Measurements from ENCODE around the gene SAP30BP. TPM values are rescaled to one million over a fixed set of nuclear protein-coding genes. Genes with fewer than 3 reads are reported as not detected.

Gene SAP30BP
- total RNA-seq, 1 donor: 69.2 TPM

DNA sequence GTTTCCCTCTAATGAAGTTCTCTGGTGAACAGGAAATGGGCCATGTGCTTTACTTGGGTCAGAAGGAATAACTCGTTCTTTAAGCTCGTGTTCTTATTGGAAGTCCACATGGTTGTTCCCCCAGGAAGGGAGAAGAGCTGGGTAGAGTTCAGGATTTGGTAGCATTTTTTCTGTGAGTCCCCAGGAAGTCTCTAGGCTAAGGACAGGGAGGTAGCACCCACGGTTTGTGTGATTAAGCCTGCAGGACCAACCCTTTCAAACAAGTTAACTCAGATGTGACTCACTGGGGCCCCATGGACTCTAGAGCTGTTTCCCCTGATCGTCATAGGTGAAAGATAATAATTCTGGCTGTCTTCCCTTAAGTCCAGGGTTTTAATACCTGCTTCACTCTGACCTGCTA, 16.4 kb downstream of the SAP30BP start:
- DNase-seq (ENCODE audit: low read depth in 2 of 3, low spot score in 2 of 3): no peak

DNA sequence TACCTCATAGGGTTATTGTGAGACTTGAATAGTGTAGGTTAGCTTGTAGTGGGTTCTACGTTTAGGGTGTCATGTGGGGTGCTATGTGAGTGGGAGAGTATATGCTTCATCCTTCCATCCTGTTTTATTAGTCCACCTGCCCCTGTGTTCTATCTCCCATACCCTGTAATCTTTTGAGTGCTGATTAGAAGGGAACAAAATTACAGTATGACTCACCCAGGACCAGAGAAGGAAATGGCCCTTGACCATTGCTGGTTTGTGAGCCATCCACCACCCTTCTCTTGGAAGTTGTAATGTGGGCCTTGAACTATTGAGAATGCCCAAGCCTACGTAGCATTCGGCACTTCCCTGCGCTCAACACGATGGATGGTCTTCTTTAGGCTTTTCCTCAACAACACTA, 17.1 kb downstream of the SAP30BP start:
- DNase-seq (ENCODE audit: low read depth in 2 of 3, low spot score in 2 of 3): no peak

DNA sequence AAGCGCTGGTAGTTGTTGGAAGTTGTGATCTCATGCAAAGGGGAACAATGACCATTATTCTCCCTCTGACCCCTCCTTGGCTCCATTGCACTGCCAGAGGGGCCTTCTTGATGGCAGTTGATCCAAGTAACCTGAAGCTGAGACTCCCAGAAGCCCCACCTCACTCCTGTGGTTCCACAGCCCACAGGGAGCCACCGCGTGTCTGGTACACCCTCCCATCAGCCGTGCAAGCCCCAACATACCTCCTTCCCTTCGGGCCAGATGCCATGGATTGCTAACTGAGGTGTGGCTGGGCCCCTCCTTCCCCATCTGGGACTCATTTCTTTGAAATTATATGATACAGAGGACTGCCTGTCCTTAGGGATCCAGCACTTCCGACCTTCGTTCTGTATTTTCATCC, 17.8 kb downstream of the SAP30BP start:
- DNase-seq (ENCODE audit: low read depth in 2 of 3, low spot score in 2 of 3): no peak

DNA sequence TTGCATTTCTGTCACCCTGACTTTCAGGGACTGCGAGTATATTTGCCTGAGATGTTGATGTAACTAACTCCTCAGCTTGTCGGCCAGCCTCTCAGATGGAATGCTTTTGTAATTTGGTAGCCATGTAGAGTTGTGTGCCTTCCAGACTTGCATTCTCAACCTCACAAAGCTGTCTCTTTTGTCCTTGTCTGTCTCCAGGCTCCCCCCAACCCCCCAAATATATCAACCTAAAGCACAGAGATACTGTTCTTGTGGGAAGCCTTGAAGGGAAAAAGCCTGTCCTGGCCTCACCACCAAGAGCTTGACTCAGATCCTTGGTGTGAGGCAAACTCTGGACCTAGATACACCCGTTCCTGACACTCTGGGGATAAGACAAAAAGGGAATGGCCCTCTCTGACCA, 18.4 kb downstream of the SAP30BP start:
- DNase-seq (ENCODE audit: low read depth in 2 of 3, low spot score in 2 of 3): no peak

DNA sequence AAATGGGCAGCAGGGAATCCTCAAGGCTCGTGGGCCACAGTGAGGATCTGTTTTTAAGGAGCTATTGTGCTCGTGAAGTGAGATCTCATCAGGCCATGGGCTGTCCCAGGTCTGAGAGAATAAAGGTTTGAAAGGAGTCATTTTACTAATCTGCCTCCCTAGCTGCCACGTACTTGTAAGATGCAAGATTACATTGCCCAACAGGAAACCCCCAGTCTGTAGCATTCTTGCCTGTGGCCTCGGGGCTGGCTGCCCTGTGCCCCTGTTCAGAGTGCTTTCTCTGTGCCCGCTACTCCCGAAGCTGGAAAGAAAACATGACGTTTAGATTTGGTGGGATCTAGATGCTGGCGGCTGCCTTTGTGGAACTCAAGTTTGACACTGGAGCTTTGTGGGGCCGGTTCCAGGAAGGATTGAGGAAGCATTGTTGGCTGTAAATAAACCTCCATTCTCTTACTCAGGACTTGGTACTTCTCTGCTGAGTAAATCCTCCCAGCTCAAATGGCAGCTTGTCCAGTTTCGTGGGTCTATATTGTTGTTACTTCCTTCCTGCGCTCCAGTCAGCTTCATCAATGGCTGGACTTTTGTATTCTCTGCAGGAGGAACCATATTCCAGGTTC, 21.2 kb downstream of the SAP30BP start:
- peak in 1 of 3 donors; percentile 55 for DNase-seq (ENCODE audit: low read depth in 2 of 3, low spot score in 2 of 3)

DNA sequence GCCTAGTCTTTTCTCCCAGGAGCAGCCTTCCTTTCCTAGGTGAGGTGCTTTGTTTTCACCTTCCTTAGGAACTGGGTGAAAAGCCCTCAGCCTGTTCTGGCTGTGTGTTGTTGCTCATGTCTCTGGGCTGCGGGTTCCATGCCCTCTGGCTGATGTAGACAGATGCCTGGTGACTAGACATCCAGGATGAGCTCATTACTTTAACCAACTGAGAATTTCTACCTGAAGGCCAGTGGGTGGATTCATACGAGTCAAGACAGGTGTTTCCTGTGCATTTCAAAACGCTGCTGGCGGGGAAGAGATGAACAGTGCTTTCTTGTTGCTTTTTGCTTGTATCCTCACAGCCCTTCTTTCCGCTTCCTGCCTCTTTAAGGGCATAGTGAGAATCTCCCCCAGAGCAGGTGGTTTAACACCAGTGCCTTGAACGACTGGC, 22.3 kb downstream of the SAP30BP start:
- DNase-seq (ENCODE audit: low read depth in 2 of 3, low spot score in 2 of 3): peak; percentile 22 to 84 (median 59)

DNA sequence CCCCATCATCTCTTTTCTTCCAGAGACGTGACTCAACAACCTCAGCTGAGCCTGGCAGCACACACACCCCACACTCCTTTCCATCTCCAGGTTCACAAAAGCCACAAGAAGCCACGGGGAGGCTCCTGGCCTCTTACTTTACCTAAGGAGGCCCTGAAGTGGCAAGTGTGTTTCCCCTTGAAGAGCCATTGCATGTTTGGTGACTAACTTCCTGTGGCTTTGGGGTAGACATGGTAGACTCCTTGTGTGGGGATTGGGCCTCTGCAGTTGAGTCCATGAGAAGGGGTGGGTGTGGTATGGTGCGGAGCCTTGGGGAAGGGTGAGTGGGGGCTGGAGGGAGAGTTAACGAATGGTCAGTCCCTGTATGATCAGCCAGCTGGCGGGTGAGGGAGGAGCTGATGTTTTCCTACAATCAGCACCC, 24.2 kb downstream of the SAP30BP start:
- no peak for DNase-seq (ENCODE audit: low read depth in 2 of 3, low spot score in 2 of 3)

DNA sequence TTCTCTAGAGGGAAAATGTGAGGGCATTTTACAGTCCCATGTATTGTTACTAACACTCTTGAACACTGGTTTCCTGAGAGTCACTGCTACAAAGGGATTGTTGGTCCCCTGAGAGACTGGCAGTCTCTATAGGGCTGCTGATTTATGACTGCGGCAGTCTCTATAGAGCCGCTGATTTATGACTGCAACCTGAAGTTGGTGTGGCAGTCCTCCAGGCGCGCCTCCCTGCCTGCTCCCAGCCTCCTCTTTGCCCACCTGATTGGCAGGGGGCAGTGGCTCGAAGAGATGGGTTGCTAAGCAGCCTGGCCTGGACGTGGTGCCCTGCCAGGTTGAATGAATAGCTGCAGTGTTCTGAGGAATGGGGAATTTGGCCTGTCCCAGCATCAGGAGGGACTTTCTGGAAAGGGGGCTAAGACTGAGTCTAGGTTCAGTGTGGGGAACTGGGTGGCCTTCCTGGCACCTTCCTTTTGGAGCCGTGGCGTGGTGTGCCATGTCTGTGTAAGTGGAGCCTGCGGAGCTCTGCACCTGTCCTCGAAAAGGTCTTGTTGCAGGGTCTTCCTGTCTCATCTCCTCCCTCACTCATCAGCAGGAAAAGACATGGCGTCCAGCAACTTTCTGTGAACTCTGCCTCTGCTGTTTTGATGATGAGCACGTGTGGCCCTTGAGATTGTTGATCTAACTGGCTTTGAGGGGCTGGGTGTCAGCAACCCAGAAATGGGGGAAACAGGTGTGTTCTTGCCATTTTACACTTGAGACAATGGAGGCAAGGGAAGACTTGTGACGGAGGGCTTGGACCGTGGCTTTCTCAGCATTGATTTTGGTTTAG, 24.9 kb downstream of the SAP30BP start:
- no peak for DNase-seq (ENCODE audit: low read depth in 2 of 3, low spot score in 2 of 3)

DNA sequence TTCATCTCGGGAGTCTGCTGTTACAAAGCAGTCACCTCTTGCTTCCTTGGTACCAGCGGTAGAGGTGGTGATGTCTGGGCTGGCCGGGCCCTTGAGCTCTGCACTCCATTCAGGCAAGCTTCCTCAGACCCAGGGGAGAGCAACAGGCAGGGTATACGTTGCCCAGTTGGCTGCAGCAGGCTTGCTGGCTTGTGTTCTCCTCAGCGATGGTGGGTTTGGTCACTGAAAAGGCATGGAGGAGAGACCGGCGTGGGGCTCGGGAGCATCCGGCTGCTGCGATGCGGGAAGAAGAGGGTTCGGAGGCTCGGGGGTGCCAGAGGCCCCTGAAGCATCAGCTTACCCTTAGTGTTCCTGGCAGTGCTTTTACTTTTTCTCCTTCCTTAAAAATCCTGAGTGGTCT, 25.8 kb downstream of the SAP30BP start:
- no peak for DNase-seq (ENCODE audit: low read depth in 2 of 3, low spot score in 2 of 3)

DNA sequence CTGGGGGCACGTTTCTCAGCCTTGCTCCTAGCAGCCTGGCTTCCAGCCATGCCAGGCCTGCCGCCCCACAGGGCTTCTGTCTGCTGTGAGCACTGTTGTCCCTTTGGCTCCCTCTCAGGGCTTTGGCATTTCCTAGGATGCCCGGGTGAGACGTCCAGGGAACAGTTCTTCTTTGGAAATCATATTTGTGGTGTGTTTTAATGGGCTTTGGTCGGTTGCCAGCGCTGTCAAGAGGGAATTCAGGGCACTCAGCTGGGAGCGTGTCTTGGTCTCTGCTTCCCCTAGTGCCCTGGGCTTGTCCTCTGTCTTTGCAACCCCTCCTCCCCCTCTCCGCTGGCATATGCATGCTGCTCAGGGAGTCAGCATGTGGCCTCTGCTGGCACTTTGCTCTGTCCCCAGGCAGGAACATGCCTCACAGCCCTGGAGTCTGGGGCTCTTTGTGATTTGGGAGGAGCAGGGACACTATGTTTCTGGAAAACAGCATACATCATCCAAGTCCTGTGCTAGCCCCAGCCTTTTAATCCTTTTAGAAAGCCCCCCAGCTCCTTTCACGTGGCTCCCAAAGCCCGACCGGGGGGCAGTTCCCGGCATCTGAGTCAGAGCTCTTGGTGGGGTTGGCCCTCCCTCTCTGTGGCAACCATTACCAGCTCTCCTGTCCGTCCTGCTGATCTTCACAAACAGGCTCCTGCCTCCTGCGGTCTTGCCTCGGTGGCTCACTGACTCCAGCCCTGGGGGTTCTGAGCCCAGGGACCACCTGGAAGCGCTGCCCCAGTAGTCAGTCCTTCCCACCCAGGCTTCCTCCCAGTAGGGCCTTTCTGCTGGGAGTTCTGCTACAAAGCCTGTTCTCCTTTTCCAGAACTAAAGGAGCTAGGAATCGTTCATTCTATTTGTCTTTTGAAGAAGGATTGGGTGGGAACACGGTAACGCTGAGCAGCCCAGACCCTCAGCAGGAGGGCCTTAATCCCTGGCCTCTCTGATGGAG, 26.7 kb downstream of the SAP30BP start:
- no peak for DNase-seq (ENCODE audit: low read depth in 2 of 3, low spot score in 2 of 3)

DNA sequence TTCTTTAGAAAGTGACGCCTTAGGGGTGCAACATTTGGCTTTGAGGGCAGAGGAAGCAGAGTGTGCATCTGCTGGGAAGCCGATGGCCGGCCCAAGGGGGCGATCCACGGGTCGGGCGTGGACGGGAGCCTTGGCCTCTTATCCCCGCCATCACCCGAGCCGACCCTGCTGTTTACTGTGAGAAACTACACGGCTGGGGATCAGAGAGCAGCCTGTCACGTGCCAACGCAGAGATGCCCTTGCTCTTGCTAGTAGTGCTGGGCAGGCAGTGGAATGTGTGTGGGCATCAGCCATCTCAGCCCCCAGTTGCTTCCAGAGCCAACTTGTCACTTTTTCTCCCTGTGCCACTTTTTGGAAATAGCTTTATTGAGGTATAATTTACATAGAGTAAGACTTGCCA, 27.4 kb downstream of the SAP30BP start:
- no peak for DNase-seq (ENCODE audit: low read depth in 2 of 3, low spot score in 2 of 3)

DNA sequence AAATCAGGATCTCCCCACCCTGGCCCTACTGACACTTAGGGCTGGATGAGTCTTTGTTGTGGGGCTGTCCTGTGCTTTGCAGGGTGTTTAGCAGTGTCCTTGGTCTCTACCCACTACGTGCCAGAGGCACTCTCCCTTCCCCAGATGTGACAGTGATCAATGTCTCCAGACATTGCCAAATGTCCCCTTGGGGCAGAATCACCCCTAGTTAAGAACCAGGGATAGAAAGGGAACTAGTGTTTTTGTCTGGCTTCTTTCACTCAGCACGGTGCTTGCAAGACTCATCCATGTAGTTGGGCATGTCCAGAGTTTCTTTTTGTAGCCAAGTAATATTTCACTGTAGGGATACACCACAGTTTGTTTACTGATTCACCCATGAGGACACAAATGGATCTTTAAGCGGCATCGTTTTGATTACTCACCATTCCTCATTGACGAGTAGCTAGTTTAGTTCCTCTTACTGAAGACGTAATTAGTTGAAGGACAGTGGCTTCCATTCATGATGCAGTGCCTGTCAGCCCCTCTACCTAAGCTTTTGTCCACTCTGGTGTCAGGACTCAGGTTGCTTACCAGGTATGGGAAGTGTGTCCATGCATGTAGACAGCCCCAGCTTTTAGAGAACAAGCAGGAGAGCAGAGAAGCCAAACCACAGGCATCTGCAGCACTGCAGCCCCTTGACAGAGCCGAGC, 28.1 kb downstream of the SAP30BP start:
- no peak for DNase-seq (ENCODE audit: low read depth in 2 of 3, low spot score in 2 of 3)

DNA sequence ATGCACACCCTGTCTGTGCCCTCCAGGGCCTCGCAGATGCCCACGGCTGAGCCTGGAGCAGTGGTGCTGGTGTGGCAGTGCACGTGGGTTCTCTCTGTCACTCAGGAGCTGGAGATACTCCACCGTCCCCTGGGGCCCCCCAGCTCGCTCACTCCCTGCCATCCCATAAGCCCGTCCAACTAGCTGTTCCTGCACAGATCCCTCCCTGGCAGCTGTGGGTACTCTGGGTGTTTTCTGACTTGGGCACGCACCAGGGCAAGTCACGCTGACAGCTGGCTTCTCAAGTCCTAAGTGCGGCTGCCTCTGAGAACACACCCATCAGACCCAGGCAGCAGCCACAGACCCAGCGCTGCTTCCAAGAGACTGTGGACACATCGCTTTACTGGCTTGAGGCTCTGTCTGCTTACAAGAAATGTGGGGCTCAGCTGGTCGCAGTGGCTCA, 28.7 kb downstream of the SAP30BP start:
- DNase-seq (ENCODE audit: low read depth in 2 of 3, low spot score in 2 of 3): no peak

DNA sequence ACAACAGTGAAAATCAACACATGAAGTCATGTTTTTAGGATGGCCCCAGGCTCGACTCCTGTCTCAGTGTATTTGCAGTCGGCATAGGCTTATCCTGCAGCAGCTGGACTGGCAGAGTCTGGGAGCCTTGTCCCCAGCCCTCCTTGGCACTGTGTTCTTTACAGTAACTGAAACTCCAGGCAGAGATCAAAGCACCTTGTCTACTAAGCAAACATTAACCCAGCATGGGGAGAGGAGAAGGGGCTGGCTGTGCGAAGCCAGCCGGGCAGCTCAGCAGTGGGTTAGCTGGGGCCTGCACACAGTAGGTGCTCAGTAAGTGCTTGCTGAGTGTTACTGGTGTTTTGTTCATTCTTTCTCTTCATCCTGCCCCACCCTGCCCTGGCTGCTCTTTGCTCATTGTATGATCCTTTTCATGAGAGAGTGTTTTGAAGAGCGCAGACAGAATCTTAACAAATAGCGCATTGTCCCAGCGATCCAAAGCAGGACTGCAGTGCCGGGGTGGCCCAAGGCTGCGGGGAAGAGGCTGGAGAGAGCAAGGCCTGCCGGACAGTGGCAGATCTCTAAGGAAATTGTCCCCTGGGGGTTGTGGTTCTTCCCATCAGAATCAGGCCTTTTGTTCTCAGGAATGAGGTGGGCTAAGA, 30.6 kb downstream of the SAP30BP start:
- DNase-seq (ENCODE audit: low read depth in 2 of 3, low spot score in 2 of 3): no peak

DNA sequence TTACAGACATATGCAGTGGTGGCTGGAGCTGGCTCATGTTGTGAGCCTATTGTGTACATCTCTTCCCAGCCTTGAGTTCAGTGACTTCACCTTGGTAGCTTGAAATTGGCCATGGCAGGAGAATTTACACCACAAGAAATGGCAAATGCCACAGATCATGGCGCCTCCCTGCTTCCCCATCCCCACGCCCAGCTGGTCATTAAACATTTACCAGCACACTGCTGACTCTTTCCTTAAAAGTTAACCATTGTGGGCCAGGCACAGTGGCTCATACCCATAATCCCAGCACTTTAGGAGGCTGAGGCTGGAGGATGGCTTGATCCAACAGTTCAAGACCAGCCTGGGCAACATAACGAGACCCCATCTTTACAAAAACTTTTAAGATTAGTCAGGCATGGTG, 31.5 kb downstream of the SAP30BP start:
- no peak for DNase-seq (ENCODE audit: low read depth in 2 of 3, low spot score in 2 of 3)

DNA sequence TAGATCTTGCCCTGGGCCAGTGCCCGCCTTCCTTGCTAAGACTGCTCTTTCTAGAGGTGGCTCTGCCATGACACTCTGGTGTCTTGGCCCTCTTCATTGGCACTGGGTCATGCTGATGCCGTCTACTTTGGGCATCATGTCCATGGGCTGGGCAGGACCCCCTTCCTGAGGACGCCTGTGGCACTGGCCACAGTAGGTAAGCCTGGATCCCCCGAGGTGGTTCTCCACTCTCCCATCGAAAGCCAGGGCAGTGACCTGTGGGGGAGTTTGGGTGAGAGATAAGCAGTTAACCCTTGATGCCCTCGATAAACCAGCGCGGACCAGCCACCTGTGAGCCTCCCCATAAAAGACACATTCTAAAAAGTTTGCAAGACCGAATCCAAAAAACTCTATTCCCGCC, 34.1 kb downstream of the SAP30BP start:
- no peak for DNase-seq (ENCODE audit: low read depth in 2 of 3, low spot score in 2 of 3)

DNA sequence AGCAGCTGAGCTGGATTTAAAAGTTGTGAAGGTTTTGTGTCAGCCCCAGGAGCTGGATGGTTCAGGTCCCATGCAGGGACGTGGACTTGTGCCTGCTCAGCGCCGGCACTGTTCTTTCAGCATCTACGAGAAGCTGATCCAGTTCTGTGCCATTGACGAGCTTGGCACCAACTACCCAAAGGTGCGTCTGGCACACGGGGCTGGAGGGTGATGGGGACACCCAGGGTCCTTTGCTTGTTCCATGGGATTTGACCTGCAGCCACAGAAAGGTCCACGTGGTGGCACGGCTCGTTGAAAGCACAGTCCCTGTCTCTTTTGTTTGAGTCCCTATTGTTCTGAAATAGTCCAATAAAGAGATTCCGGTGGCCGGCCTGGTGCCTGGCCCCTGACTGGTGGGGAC, 36.1 kb downstream of the SAP30BP start:
- no peak for DNase-seq (ENCODE audit: low read depth in 2 of 3, low spot score in 2 of 3)

DNA sequence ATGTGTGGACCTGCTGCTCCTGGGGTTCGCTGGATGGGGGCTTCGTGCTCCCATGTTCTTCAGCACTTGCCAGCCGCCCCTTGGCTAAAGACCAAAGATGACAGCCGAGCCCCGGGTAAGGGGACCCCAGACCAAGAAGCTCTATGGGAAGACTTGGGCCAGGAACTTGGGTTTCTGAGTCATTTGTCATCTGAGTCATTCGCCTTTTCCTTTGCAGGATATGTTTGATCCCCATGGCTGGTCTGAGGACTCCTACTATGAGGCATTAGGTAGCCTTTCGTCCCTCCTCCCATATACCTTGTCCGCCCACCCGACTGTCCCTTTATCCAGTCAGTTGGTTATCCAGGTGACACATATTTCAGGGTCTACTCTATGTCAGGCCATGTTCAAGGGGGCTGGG, 36.5 kb downstream of the SAP30BP start:
- no peak for DNase-seq (ENCODE audit: low read depth in 2 of 3, low spot score in 2 of 3)

DNA sequence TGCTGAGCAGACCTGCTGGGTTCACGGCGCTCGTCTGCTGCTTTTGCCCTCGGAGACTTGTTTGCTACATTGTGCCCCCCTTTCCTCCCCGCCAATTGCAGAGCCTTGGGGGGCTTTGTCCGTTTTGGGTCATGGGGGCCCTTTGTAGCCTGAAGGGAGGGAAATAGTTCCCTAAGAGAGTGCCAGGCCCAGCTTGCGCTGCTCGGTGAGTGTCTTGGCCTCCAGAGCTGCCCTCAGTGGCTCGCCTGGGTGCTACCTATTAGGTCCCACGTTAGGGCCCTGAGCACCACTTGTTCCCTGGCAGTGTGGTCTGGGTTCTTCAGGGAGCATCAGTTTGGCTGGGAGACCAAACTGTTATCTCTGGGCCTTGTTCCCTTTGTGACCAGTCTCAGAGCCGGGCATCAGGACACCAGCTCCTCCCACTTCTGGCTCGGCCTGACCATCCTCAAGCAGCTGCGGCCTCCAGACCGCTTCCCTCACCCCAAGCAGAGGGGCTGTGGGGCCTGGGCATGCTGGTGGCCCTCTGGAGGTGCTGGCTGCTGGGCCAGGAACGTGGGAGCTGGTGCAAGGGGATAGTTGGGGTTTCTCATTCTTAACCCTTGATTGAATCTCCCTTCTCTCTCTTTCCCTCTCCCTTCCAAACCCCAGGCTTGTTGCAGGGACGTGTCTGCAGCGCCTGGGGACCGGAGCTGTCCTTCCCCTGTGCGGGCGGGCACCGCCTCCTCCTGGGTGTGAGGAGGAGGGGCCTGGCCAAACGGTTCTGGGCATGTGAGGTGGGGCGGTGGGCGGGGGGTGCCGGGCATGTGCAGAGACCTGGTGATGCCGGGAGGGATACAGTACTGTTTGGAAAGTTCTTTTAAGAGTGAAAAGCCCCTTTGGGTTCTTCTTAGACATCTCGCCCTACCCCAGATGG, 38.1 kb downstream of the SAP30BP start:
- no peak for DNase-seq (ENCODE audit: low read depth in 2 of 3, low spot score in 2 of 3)
